Panc1 (cell line): Measurements from ENCODE around the gene DEAF1. TPM values are rescaled to one million over a fixed set of nuclear protein-coding genes. Genes with fewer than 3 reads are reported as not detected.

Source experiments
- ATAC-seq: fragments of 200-7000 bp; cut with Tn5 transposase; 2 replicates; pipeline ENCODE4 v1.9.1; 2020; ENCODE audit warnings: mild to moderate bottlenecking, moderate library complexity
- BruUV-seq: library from RNA; stranded (reverse); fragments of 400-500 nt; replicated peaks from 2 replicates; lab custom pipeline; 2021; lab: Mats Ljungman, UMichigan
- CTCF ChIA-PET: fragments of 300-600 bp; sonication (Branson Sonifier 250); formaldehyde crosslinking; loops from one replicate; lab custom pipeline; 2022; ENCODE audit warnings: antibody characterized with exemption; lab: Charles Lee
- POLR2A ChIA-PET: fragments of 300-600 bp; sonication (Branson Sonifier 250); formaldehyde crosslinking; loops from one replicate; lab custom pipeline; 2022; ENCODE audit warnings: antibody characterized with exemption; lab: Charles Lee
- DNase-seq: peaks from one replicate; pipeline ENCODE4 v3.0.0-alpha.2; 2010; ENCODE audit warnings: low read depth, low spot score
- H3K27ac ChIP-seq: 2 replicates; pipeline ENCODE4 v1.5.1; 2011; ENCODE audit warnings: mild to moderate bottlenecking, low read length, inconsistent platforms
- H3K27me3 ChIP-seq: fragments of 200-500 bp; sonication (Bioruptor generic); 2 replicates; pipeline ENCODE4 v1.6.0; 2014; ENCODE audit warnings: low read length, inconsistent platforms; ENCODE audit not compliant: control insufficient read depth, insufficient read depth
- H3K36me3 ChIP-seq: fragments of 200-500 bp; sonication (Bioruptor generic); 2 replicates; pipeline ENCODE4 v1.5.1; 2014; ENCODE audit warnings: inconsistent platforms, mild to moderate bottlenecking, low read length, moderate library complexity; ENCODE audit not compliant: control insufficient read depth, insufficient read depth
- H3K4me1 ChIP-seq: 2 replicates; pipeline ENCODE4 v1.5.1; 2011; ENCODE audit warnings: inconsistent platforms, mild to moderate bottlenecking, low read length, moderate library complexity; ENCODE audit not compliant: control insufficient read depth, insufficient read depth
- H3K4me3 ChIP-seq, 2 experiments: 2 replicates each; pipeline ENCODE4 v1.5.1; 2011 to 2012; ENCODE audit warnings: low read depth in 2 of 2, low read length in 2 of 2, mild to moderate bottlenecking in 2 of 2, inconsistent platforms in 1 of 2, moderate library complexity in 1 of 2
- H3K9me3 ChIP-seq: fragments of 200-500 bp; sonication (Bioruptor generic); 2 replicates; pipeline ENCODE4 v1.5.1; 2014; ENCODE audit warnings: low read depth, mild to moderate bottlenecking, inconsistent platforms, low read length, moderate library complexity; ENCODE audit not compliant: control insufficient read depth, insufficient read depth
- POLR2AphosphoS5 ChIP-seq: IDR thresholded peaks from 2 replicates; pipeline ENCODE4 v1.6.1; 2012; ENCODE audit warnings: mild to moderate bottlenecking, low read depth, low read length, moderate library complexity
- SIN3A ChIP-seq: IDR thresholded peaks from 2 replicates; pipeline ENCODE4 v1.6.1; 2012; ENCODE audit warnings: low read depth, mild to moderate bottlenecking, low read length, moderate library complexity, borderline replicate concordance; ENCODE audit not compliant: insufficient read depth
- TCF7L2 ChIP-seq: IDR thresholded peaks from 2 replicates; pipeline ENCODE4 v1.6.1; 2011; ENCODE audit warnings: mild to moderate bottlenecking, low read depth, low read length, inconsistent platforms
- in situ Hi-C: cut with HindIII; loops from 2 replicates; pipeline ENCODE4 v1.10.0; 2016; ENCODE audit warnings: low sequenced_read_pairs, low pct_unique_long_range_greater_than_20kb
- intact Hi-C: fragments of 100-400 bp; cut with micrococcal nuclease; formaldehyde crosslinking; loops from one replicate; pipeline ENCODE4 v1.10.0; 2022; ENCODE audit not compliant: unreplicated experiment
- total RNA-seq: library from RNA; stranded (reverse); gene quantifications from one replicate; pipeline ENCODE4 v1.2.1, GENCODE V29; 2021; ENCODE audit not compliant: unreplicated experiment
- TF ChIP-seq, protein P1 (sequence below), 2 experiments: IDR thresholded peaks; 2 replicates each; pipeline ENCODE4 v1.6.1; 2011 to 2012; ENCODE audit warnings: low read depth in 2 of 2, control low read depth in 1 of 2, low read length in 1 of 2, mild to moderate bottlenecking in 1 of 2, moderate library complexity in 1 of 2; ENCODE audit not compliant: insufficient read depth in 1 of 2
- TF ChIP-seq, protein P2 (sequence below): fragments of 450-650 bp; IDR thresholded peaks from 2 replicates; pipeline ENCODE4 v1.5.1; 2017; ENCODE audit warnings: mild to moderate bottlenecking

The DEAF1 gene
- total RNA-seq, 1 experiment from 2014 or later = 105 TPM

DNA sequence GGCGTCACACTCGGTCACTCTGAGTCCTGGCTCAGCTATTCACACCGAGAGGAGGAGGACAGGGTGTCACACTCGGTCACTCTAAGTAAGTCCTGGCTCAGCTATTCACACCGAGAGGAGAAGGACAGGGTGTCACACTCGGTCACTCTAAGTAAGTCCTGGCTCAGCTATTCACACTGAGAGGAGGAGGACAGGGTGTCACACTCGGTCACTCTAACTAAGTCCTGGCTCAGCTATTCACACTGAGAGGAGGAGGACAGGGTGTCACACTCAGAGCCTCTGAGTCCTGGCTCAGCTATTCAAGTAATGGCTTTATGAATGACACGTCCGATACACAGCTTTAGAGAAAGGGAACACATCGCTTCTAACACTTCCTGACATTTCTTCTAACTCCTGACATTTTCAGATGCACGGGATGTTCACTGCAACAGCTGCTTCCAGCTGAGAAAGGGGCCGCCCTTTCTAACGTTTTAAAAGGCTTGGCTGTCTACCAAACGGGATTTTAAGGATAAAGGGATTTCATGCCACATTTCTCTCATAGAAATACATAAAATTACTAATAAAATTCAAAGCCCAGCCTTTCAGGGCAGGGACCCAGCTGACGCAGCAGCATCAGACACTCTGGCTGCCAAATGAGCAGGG is 29.8 kb downstream of the DEAF1 start:
- intact Hi-C loops = no loop called here
- Histone ChIP-seq H3K4me3 (no peak overlapping the region), H3K4me1 (no peaks in the 10 kb centered on the region), H3K27ac (no peak overlapping the region), H3K27me3 (no peaks in the 10 kb centered on the region), H3K9me3 (no peaks in the 10 kb centered on the region), H3K36me3 (no peaks in the 10 kb centered on the region; the same call in 1 of the 2 replicates)
- CTCF ChIA-PET = interaction anchor here (0.7 kb wide), 2 partner anchors 16 to 19 kb away, joined by 3 to 4 read pairs; no protein-coding TSS in a partner anchor
- in situ Hi-C loops = no loop called here
- no peak for TF ChIP-seq SIN3A
- TF ChIP-seq, protein P1, sequence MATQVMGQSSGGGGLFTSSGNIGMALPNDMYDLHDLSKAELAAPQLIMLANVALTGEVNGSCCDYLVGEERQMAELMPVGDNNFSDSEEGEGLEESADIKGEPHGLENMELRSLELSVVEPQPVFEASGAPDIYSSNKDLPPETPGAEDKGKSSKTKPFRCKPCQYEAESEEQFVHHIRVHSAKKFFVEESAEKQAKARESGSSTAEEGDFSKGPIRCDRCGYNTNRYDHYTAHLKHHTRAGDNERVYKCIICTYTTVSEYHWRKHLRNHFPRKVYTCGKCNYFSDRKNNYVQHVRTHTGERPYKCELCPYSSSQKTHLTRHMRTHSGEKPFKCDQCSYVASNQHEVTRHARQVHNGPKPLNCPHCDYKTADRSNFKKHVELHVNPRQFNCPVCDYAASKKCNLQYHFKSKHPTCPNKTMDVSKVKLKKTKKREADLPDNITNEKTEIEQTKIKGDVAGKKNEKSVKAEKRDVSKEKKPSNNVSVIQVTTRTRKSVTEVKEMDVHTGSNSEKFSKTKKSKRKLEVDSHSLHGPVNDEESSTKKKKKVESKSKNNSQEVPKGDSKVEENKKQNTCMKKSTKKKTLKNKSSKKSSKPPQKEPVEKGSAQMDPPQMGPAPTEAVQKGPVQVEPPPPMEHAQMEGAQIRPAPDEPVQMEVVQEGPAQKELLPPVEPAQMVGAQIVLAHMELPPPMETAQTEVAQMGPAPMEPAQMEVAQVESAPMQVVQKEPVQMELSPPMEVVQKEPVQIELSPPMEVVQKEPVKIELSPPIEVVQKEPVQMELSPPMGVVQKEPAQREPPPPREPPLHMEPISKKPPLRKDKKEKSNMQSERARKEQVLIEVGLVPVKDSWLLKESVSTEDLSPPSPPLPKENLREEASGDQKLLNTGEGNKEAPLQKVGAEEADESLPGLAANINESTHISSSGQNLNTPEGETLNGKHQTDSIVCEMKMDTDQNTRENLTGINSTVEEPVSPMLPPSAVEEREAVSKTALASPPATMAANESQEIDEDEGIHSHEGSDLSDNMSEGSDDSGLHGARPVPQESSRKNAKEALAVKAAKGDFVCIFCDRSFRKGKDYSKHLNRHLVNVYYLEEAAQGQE (IDR thresholded peaks at IDR 0.05; ENCODE audit: insufficient read depth in 1 of 2, low read depth in 2 of 2, low read length in 1 of 2) = no peak
- TF ChIP-seq TCF7L2 = no peak
- no peak for TF ChIP-seq POLR2AphosphoS5
- TF ChIP-seq, protein P2, sequence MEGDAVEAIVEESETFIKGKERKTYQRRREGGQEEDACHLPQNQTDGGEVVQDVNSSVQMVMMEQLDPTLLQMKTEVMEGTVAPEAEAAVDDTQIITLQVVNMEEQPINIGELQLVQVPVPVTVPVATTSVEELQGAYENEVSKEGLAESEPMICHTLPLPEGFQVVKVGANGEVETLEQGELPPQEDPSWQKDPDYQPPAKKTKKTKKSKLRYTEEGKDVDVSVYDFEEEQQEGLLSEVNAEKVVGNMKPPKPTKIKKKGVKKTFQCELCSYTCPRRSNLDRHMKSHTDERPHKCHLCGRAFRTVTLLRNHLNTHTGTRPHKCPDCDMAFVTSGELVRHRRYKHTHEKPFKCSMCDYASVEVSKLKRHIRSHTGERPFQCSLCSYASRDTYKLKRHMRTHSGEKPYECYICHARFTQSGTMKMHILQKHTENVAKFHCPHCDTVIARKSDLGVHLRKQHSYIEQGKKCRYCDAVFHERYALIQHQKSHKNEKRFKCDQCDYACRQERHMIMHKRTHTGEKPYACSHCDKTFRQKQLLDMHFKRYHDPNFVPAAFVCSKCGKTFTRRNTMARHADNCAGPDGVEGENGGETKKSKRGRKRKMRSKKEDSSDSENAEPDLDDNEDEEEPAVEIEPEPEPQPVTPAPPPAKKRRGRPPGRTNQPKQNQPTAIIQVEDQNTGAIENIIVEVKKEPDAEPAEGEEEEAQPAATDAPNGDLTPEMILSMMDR = no peak
- ATAC-seq (no peak), DNase-seq (no peak)
- POLR2A ChIA-PET = no interaction called here
- BruUV-seq = no TSS peak

DNA sequence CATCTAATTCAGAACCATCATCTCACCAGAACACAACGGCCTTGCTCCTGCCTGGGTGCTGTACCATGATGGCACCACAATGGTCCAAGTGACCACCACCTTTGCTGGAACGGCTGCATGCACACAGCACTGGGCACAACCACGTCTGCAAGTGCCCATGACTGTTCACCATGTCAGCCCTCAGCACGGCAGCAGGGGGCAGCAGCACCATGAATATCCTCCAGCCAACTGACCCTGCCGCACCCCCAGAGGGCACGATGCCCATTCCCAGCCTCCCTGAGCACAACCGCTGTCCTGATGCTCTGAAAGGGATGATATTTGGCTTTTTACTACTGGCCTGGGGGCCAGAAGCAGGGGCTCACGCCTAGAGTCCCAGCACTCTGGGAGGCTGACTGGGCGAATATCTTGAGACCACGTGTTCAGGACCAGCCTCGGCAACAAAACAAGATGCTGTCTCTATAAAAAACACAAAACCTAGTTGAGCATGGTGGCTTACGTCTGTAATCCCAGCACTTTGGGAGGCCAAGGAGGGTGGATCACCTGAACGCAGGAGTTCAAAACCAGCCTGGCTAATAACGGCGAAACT is 32.2 kb downstream of the DEAF1 start:
- no peak for TF ChIP-seq TCF7L2
- no TSS peak for BruUV-seq
- Histone ChIP-seq H3K4me3 (no peak overlapping the region), H3K27me3 (no peaks in the 10 kb centered on the region), H3K27ac (no peak overlapping the region), H3K36me3 (no peaks in the 10 kb centered on the region; the same call in 1 of the 2 replicates), H3K9me3 (no peaks in the 10 kb centered on the region), H3K4me1 (no peaks in the 10 kb centered on the region)
- intact Hi-C loops = loop anchor here (5.0 kb wide), 1 partner anchor 60 kb away; no protein-coding TSS in a partner anchor
- DNase-seq (peak; percentile 33), ATAC-seq (peak; percentile 93)
- CTCF ChIA-PET = no interaction called here
- in situ Hi-C loops = no loop called here
- POLR2A ChIA-PET = no interaction called here
